PC-9 (cell line): Measurements from ENCODE around the gene GABPB1.

Experiments used
- CTCF ChIP-seq: fragments of 200-600 bp; sonication (generic); conservative IDR thresholded peaks from 2 replicates; pipeline ENCODE4 v1.6.1; 2017; ENCODE audit warnings: mixed run types, antibody characterized with exemption, mild to moderate bottlenecking, moderate library complexity
- EZH2 ChIP-seq: fragments of 200-600 bp; sonication (generic); IDR thresholded peaks from 2 replicates; pipeline ENCODE4 v1.8.0; 2017; ENCODE audit warnings: antibody characterized with exemption, low read depth

- TF ChIP-seq EZH2 (no peak), CTCF (no peak)
Observed at GRCh38 chr15:50231761-50232160, 123.2 kb downstream of the GABPB1 start.
